Gastrocnemius medialis (tissue), 4 donors: ENCODE results near the gene SREBF2. TPM values are rescaled to one million over a fixed set of nuclear protein-coding genes. Genes with fewer than 3 reads are reported as not detected.

Source experiments
- ATAC-seq, 2 donors: fragments of 150-250 bp; one replicate each; pipeline ENCODE4 v1.9.1; 2016
- DNase-seq, 2 donors: peaks; one replicate each; pipeline ENCODE4 v3.0.0-alpha.2; 2019
- H3K27ac ChIP-seq, 4 donors: fragments of 200-600 bp; sonication (generic); 1 replicate in 1 of 4; 2 replicates in 3 of 4; pipeline ENCODE4 v1.5.1; 2016 to 2018; ENCODE audit warnings: mild to moderate bottlenecking in 2 of 4, moderate library complexity in 1 of 4
- H3K27me3 ChIP-seq, 3 donors: fragments of 200-600 bp; sonication (generic) in 2 of 3; 1 replicate in 1 of 3; 2 replicates in 2 of 3; pipeline versions ENCODE4 v1.5.1 to v1.6.0; 2016 to 2019; ENCODE audit warnings: mild to moderate bottlenecking in 1 of 3, moderate library complexity in 1 of 3
- H3K36me3 ChIP-seq, 2 donors: fragments of 200-600 bp; sonication (generic) in 1 of 2; one replicate each; pipeline ENCODE4 v1.5.1; 2017 to 2018
- H3K4me1 ChIP-seq, 2 donors: fragments of 200-600 bp; sonication (generic) in 1 of 2; one replicate each; pipeline ENCODE4 v1.5.1; 2016 to 2017; ENCODE audit warnings: mild to moderate bottlenecking in 2 of 2
- H3K4me3 ChIP-seq, 4 donors: fragments of 200-600 bp; sonication (generic) in 3 of 4; 1 replicate in 1 of 4; 2 replicates in 3 of 4; pipeline ENCODE4 v1.5.1; 2016 to 2019; ENCODE audit warnings: mild to moderate bottlenecking in 2 of 4
- H3K9me3 ChIP-seq, 3 donors: fragments of 200-600 bp; sonication (generic) in 2 of 3; 1 replicate in 1 of 3; 2 replicates in 2 of 3; pipeline ENCODE4 v1.5.1; 2016 to 2019
- POLR2A ChIP-seq, 2 donors: fragments of 450-650 bp; IDR thresholded peaks; one replicate each; pipeline ENCODE4 v1.6.1; 2017; ENCODE audit warnings: antibody characterized with exemption in 2 of 2, mild to moderate bottlenecking in 2 of 2, moderate library complexity in 2 of 2
- in situ Hi-C, 4 donors: fragments of 200-750 bp; cut with MboI; loops; one replicate each; pipeline versions ENCODE4 v1.15.0 to v1.8.0; 2017; ENCODE audit warnings: low sequenced_read_pairs in 4 of 4
- intact Hi-C: fragments of 100-400 bp; cut with DNase I; formaldehyde crosslinking; loops from one replicate; pipeline ENCODE4 v1.15.1; 2023; ENCODE audit warnings: low total_unique reads
- total RNA-seq, 4 donors: library from RNA; depleted of rRNA; stranded (reverse); fragments of >200 nt; gene quantifications; one replicate each; pipeline versions ENCODE4 v1.1.0 to v1.2.3, GENCODE V29; 2016
- TF ChIP-seq, protein P1 (sequence below), 5 experiments: fragments of 450-650 bp in 3 of 5; fragments of 200-600 bp in 2 of 5; sonication (generic) in 2 of 5; IDR thresholded peaks in 4 of 5; conservative IDR thresholded peaks in 1 of 5; 1 replicate in 4 of 5; 2 replicates in 1 of 5; pipeline ENCODE4 v1.5.1; 2016 to 2019; ENCODE audit warnings: antibody characterized with exemption in 5 of 5, mild to moderate bottlenecking in 3 of 5, moderate library complexity in 3 of 5

Gene SREBF2
- total RNA-seq, 4 donors from 2014 or later: 25.1 to 40.9 (median 36.1) TPM

DNA sequence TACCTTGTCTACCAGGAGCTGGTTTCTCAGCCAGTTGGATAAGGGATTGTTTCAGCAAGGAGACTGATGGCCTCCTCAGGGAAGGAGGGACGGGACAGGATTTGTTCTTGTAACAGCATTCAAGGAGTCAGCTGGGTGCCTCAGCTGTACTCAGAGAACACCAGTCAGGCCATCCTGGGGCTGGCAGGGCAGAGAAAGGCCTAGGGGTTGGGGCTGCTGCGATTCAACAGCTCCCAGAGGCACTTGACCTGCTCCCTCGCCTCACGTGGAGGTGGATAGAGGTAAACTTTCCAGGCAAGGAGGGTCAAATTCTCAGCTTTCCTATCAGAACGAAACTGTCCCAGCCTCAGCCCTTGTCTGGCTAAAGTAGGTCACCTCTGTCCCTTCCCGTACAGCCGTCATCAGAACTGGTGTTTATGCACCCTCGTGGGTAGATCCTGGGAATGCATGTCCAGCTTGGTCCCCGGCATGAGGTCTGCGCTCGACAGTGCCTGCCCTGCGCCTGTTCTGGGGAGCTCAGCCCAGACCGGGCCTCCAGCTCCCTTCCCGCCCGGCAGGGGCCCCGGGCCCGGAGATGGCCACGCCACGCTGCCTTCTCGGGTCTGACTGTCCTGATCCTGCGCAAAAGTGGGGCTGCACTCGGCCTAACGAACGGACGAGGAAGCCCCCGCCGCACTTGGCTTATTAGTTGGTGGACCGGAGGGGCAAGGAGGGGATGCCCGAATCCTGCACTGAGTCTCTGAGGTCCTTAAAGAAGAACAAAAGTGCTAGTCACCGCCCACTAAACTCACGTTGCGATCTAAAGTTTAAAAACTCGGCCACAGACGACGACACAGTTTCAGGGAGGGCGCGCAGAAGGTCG, 33.2 kb upstream of the SREBF2 start:
- Histone ChIP-seq H3K4me3 (peak overlapping the region; percentile 72 to 95 (median 86)), H3K27ac (peak overlapping the region; percentile 94 to 99 (median 96)), H3K4me1 (peaks cover 19 to 21% of the 10 kb centered on the region in 2 donors), H3K36me3 (no peaks in the 10 kb centered on the region), H3K9me3 (no peaks in the 10 kb centered on the region), H3K27me3 (no peaks in the 10 kb centered on the region)
- intact Hi-C loops (loop anchor here (2.0 to 5.0 kb wide), 3 partner anchors 33 to 58 kb away; partner anchors contain the start of gene SREBF2), in situ Hi-C loops (no loop called here)
- ATAC-seq (peak; percentile 68 to 74), DNase-seq (peak; percentile 24 to 48)
- no peak for TF ChIP-seq POLR2A (IDR thresholded peaks at IDR 0.05)
- TF ChIP-seq, protein P1, sequence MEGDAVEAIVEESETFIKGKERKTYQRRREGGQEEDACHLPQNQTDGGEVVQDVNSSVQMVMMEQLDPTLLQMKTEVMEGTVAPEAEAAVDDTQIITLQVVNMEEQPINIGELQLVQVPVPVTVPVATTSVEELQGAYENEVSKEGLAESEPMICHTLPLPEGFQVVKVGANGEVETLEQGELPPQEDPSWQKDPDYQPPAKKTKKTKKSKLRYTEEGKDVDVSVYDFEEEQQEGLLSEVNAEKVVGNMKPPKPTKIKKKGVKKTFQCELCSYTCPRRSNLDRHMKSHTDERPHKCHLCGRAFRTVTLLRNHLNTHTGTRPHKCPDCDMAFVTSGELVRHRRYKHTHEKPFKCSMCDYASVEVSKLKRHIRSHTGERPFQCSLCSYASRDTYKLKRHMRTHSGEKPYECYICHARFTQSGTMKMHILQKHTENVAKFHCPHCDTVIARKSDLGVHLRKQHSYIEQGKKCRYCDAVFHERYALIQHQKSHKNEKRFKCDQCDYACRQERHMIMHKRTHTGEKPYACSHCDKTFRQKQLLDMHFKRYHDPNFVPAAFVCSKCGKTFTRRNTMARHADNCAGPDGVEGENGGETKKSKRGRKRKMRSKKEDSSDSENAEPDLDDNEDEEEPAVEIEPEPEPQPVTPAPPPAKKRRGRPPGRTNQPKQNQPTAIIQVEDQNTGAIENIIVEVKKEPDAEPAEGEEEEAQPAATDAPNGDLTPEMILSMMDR (IDR thresholded peaks at IDR 0.05 in 4 of 5, conservative IDR thresholded peaks at IDR 0.05 in 1 of 5): peak in 1 of 5 experiments; percentile 18

DNA sequence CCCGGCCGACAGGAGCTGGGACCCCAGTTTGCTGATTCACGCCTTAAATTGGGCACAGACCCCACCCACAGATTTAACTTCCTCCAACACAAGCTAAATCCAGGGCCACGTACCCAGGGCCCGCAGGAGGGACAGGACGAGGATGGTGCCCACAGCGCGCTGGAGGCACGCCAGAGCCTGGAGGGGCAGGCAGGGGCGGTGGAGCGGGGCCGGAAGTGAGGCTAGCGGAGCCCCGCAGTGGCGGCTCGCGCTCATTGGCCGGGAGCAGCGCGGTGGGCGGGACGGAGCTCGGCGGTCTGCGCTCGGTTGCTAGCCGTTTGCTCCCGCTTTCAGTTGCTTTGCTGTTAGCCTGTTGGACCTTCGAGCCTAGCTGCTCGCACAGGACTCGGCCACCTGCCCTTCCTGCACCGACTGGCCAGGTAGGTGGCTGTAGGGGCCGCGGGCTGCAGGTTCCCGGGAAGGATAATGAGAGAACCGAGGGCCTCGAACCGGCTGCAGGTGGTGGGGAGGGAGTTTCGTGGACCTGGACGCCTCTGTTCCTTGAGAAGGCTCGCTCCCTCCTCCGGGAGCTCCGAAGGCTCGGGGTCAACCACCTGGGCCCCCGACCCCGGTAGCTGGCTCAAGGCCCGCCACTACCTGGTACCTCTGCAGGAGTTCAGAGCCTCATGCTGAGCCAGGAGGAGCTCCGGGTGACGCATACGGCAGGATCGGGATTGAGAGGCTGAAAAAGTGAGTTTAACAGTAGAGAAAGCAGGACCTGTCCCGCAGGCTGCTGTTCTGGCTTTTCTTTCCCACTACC, 32.4 kb upstream of the SREBF2 start, which contains the start of gene CCDC134:
CCDC134 (plus strand) TSS at position 332 of the 799 bp plus-strand sequence. CDS start 8,212 bp downstream, outside the sequence.
- in situ Hi-C loops (no loop called here), intact Hi-C loops (loop anchor here (2.0 to 5.0 kb wide), 3 partner anchors 32 to 57 kb away; partner anchors contain the start of gene SREBF2)
- Histone ChIP-seq H3K9me3 (no peaks in the 10 kb centered on the region), H3K4me1 (peaks cover 19 to 21% of the 10 kb centered on the region in 2 donors), H3K27me3 (no peaks in the 10 kb centered on the region), H3K27ac (peak within 1 kb of the TSS; percentile 94 to 99 (median 96)), H3K36me3 (no peaks in the 10 kb centered on the region), H3K4me3 (peak within 1 kb of the TSS; percentile 72 to 95 (median 86))
- DNase-seq (peak; percentile 80 to 89), ATAC-seq (peak; percentile 89 to 91)
- TF ChIP-seq, protein P1 (IDR thresholded peaks at IDR 0.05 in 4 of 5, conservative IDR thresholded peaks at IDR 0.05 in 1 of 5): no peak
- peak; percentile 65 to 79 for TF ChIP-seq POLR2A (IDR thresholded peaks at IDR 0.05)

DNA sequence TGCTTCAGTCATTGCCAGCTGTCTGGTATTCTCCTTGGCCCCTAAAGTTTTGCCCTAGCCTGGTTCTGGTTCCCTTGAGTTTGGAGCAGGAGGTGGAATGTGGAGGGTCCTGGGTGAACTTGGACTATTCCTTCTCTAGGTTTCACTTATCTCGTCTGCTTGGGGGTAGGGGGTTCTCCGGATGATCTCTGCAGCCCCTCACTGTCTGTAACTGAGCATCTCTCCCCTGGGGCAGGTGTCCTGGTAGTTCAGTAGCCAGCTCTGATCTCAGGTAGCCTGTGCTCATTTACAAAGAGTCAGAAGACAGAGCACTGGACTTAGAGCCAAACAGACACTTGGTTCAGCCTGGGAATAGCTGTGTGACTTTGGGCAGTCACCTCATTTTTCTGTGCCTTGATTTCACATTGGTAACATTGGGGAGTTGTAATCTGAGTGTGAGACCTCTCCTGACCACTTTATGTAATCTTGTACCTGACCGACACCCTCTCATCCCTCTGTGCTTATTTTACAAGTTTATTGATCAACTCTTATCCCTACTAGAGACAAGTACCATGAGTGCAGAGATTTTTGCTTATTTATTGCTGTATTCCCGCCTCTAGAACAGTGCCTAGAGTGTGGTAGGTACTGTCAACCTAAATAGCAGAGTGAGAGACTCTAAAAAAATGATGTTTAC, 31.6 kb upstream of the SREBF2 start:
- no peaks in the 10 kb centered on the region for H3K9me3 ChIP-seq
- in situ Hi-C loops (no loop called here), intact Hi-C loops (loop anchor here (2.0 to 5.0 kb wide), 3 partner anchors 32 to 56 kb away; partner anchors contain the start of gene SREBF2)
- H3K27ac ChIP-seq: peak overlapping the region; percentile 94 to 99 (median 96)
- no peak for DNase-seq
- no peak for TF ChIP-seq POLR2A (IDR thresholded peaks at IDR 0.05)
- TF ChIP-seq, protein P1 (IDR thresholded peaks at IDR 0.05 in 4 of 5, conservative IDR thresholded peaks at IDR 0.05 in 1 of 5): no peak
- no peak for ATAC-seq
- no peaks in the 10 kb centered on the region for H3K27me3 ChIP-seq
- H3K4me3 ChIP-seq: peak overlapping the region; percentile 72 to 95 (median 86)
- no peaks in the 10 kb centered on the region for H3K36me3 ChIP-seq
- H3K4me1 ChIP-seq: peaks cover 19 to 21% of the 10 kb centered on the region in 2 donors

DNA sequence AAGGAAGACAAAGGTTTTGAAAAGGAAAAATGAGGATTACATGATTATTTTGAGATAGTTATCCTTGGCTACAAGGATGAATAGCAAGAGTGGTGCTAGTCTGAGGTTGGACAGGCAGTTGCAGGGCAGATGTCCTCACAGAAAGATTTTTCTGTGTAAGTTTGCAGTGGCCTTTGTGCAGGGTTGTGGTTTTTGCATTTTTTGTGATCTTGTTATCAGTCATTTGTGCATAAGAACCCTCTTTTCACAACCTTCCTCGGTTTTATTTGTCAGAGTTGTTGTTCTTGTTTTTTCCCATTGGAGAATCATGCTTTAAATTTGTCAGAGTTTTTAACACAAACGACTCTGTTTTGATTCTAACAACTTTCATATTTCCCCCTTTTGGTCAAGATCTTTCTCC, 31.0 kb upstream of the SREBF2 start:
- ATAC-seq (no peak), DNase-seq (no peak)
- H3K36me3 ChIP-seq: no peaks in the 10 kb centered on the region
- H3K27ac ChIP-seq: peak overlapping the region in 1 of 4 donors; percentile 96
- in situ Hi-C loops (no loop called here), intact Hi-C loops (loop anchor here (2.0 to 5.0 kb wide), 3 partner anchors 31 to 55 kb away; partner anchors contain the start of gene SREBF2)
- no peaks in the 10 kb centered on the region for H3K27me3 ChIP-seq
- H3K4me3 ChIP-seq: peak overlapping the region in 3 of 4 donors; percentile 72 to 87 (median 84)
- TF ChIP-seq, protein P1 (IDR thresholded peaks at IDR 0.05 in 4 of 5, conservative IDR thresholded peaks at IDR 0.05 in 1 of 5): no peak
- TF ChIP-seq POLR2A (IDR thresholded peaks at IDR 0.05): no peak
- peaks cover 19 to 21% of the 10 kb centered on the region in 2 donors for H3K4me1 ChIP-seq
- H3K9me3 ChIP-seq: no peaks in the 10 kb centered on the region
